GM23248 (cell line): ENCODE data around the gene KCNJ6. TPM values are rescaled to one million over a fixed set of nuclear protein-coding genes. Genes with fewer than 3 reads are reported as not detected.
A peak's percentile ranks its signal among the peaks of the same experiment; 100 is the strongest.
"Not testable (repeated sequence)": the region's sequence is repeated elsewhere in the genome, so short reads cannot be mapped to it uniquely, and the experiment has no call there.

Source experiments
- DNase-seq: peaks from one replicate; pipeline ENCODE4 v3.0.0-alpha.2; 2015
- H2AFZ ChIP-seq: fragments of 200-600 bp; sonication (generic); 2 replicates; pipeline ENCODE4 v1.6.1; 2016; ENCODE audit warnings: antibody characterized with exemption
- H3F3A ChIP-seq: fragments of 200-600 bp; sonication (generic); 2 replicates; pipeline ENCODE4 v1.6.1; 2016; ENCODE audit warnings: mild to moderate bottlenecking, antibody characterized with exemption, mixed run types; ENCODE audit not compliant: insufficient read depth
- H3K27ac ChIP-seq: fragments of 200-600 bp; sonication (generic); 2 replicates; pipeline ENCODE4 v1.5.1; 2016; ENCODE audit warnings: mild to moderate bottlenecking
- H3K27me3 ChIP-seq: fragments of 200-600 bp; sonication (generic); replicated peaks from 2 replicates; pipeline ENCODE4 v1.6.1; 2016; ENCODE audit warnings: mild to moderate bottlenecking; ENCODE audit not compliant: insufficient read depth
- H3K36me3 ChIP-seq: fragments of 200-600 bp; sonication (generic); 2 replicates; pipeline ENCODE4 v1.6.1; 2016; ENCODE audit warnings: low read depth, mild to moderate bottlenecking
- H3K4me1 ChIP-seq: fragments of 200-600 bp; sonication (generic); 2 replicates; pipeline ENCODE4 v1.6.1; 2016; ENCODE audit warnings: mild to moderate bottlenecking; ENCODE audit not compliant: insufficient read depth
- H3K4me2 ChIP-seq: fragments of 200-600 bp; sonication (generic); one replicate; pipeline ENCODE4 v1.6.1; 2016; ENCODE audit warnings: mild to moderate bottlenecking; ENCODE audit not compliant: unreplicated experiment
- H3K4me3 ChIP-seq: fragments of 200-600 bp; sonication (generic); 2 replicates; pipeline ENCODE4 v1.5.1; 2016; ENCODE audit warnings: mild to moderate bottlenecking
- H3K79me2 ChIP-seq: fragments of 200-600 bp; sonication (generic); 2 replicates; pipeline ENCODE4 v1.6.1; 2016; ENCODE audit warnings: mild to moderate bottlenecking; ENCODE audit not compliant: insufficient read depth
- H3K9ac ChIP-seq: fragments of 200-600 bp; sonication (generic); 2 replicates; pipeline ENCODE4 v1.6.1; 2016; ENCODE audit warnings: mild to moderate bottlenecking
- H3K9me2 ChIP-seq: fragments of 200-600 bp; sonication (generic); 2 replicates; pipeline ENCODE4 v1.6.1; 2016; ENCODE audit warnings: mixed run types, mild to moderate bottlenecking, moderate library complexity; ENCODE audit not compliant: insufficient read depth
- H3K9me3 ChIP-seq: fragments of 200-600 bp; sonication (generic); one replicate; pipeline ENCODE4 v1.6.1; 2017; ENCODE audit warnings: low read depth
- H4K20me1 ChIP-seq: fragments of 200-600 bp; sonication (generic); 2 replicates; pipeline ENCODE4 v1.6.0; 2016; ENCODE audit not compliant: insufficient read depth
- EZH2 ChIP-seq: fragments of 200-600 bp; sonication (generic); IDR thresholded peaks from 2 replicates; pipeline ENCODE4 v1.6.1; 2018; ENCODE audit warnings: antibody characterized with exemption, mild to moderate bottlenecking; ENCODE audit not compliant: insufficient read depth, poor library complexity, severe bottlenecking
- EZH2phosphoT487 ChIP-seq: fragments of 200-600 bp; sonication (generic); IDR thresholded peaks from 2 replicates; pipeline ENCODE4 v1.6.1; 2018; ENCODE audit warnings: antibody characterized with exemption, moderate library complexity, mild to moderate bottlenecking, low read depth; ENCODE audit not compliant: insufficient read depth
- WGBS, 2 experiments: methylation state at CpG; one replicate each; pipeline ENCODE4 v1.1.6; 2015 to 2017; ENCODE audit warnings: low lambda C conversion rate in 2 of 2, low coverage in 1 of 2; ENCODE audit errors: missing lambda C conversion rate in 2 of 2; 5-methylcytosine and 5-hydroxymethylcytosine counted together
- in situ Hi-C: fragments of 300-500 bp; cut with MboI; formaldehyde crosslinking; loops from 2 replicates; pipeline ENCODE4 v1.15.0; 2020
- polyA plus RNA-seq: library from polyadenylated mRNA; unstranded; fragments of >200 nt; fragmentation: Nextera tagmentation; extraction: Ambion mirVana; gene quantifications from 2 replicates; pipeline ENCODE4 v1.2.1, GENCODE V29; 2016
- total RNA-seq: library from RNA; depleted of rRNA; stranded (reverse); fragments of >200 nt; shearing (Covaris generic); gene quantifications from 2 replicates; pipeline ENCODE4 v1.2.3, GENCODE V29; 2014

Gene KCNJ6
- total and polyA plus RNA-seq, 2 experiments from 2014 or later, result 0.11 TPM; not detected in 1

- H3K9me2 ChIP-seq, result no peaks in the 10 kb centered on the region
- no peak for DNase-seq
- H3K4me3 ChIP-seq, result no peak overlapping the region
- no peak overlapping the region for H3K27ac ChIP-seq
- H4K20me1 ChIP-seq, result no peaks in the 10 kb centered on the region
- 83 to 85% methylated on average over 3 of the region's 3 CpGs for WGBS, 2 experiments
- H3F3A ChIP-seq, result no peaks in the 10 kb centered on the region
- TF ChIP-seq EZH2phosphoT487, result no peak
- TF ChIP-seq EZH2, result no peak
- peaks cover 11% of the 10 kb centered on the region for H3K4me1 ChIP-seq
- 0 out of 2 replicates have a peak, but pooled peaks cover 5% of the 10 kb centered on the region for H3K27me3 ChIP-seq
- no peak overlapping the region for H3K9ac ChIP-seq
- no peaks in the 10 kb centered on the region for H3K9me3 ChIP-seq
- in situ Hi-C loops, result no loop called here
- H3K4me2 ChIP-seq, result no peak overlapping the region
- no peak overlapping the region for H2AFZ ChIP-seq
- H3K36me3 ChIP-seq, result no peaks in the 10 kb centered on the region
- H3K79me2 ChIP-seq, result no peaks in the 10 kb centered on the region
Measured at GRCh38 chr21:37669249-37669648, 247.0 kb downstream of the KCNJ6 start.

- DNase-seq, result no peak
- in situ Hi-C loops, result no loop called here
- H3K27me3 ChIP-seq, result 0 out of 2 replicates have a peak, but pooled peaks cover under 1% of the 10 kb centered on the region
- H3K36me3 ChIP-seq, result no peaks in the 10 kb centered on the region
- H3K9ac ChIP-seq, result no peak overlapping the region
- WGBS, 2 experiments, result 71 to 77% methylated on average over 7 of the region's 7 CpGs
- H3K4me2 ChIP-seq, result no peak overlapping the region
- no peaks in the 10 kb centered on the region for H4K20me1 ChIP-seq
- TF ChIP-seq EZH2, result no peak
- no peak for TF ChIP-seq EZH2phosphoT487
- no peaks in the 10 kb centered on the region for H3K79me2 ChIP-seq
- no peak overlapping the region for H3K27ac ChIP-seq
- no peak overlapping the region for H2AFZ ChIP-seq
- H3K9me3 ChIP-seq, result no peaks in the 10 kb centered on the region
- H3K9me2 ChIP-seq, result no peaks in the 10 kb centered on the region
- H3F3A ChIP-seq, result no peaks in the 10 kb centered on the region
- H3K4me1 ChIP-seq, result peaks cover 11% of the 10 kb centered on the region
- H3K4me3 ChIP-seq, result no peak overlapping the region
Measured at GRCh38 chr21:37668462-37669239, 247.6 kb downstream of the KCNJ6 start.

- H3K9me3 ChIP-seq, result no peaks in the 10 kb centered on the region
- no peak overlapping the region for H3K4me2 ChIP-seq
- H3K27ac ChIP-seq, result no peak overlapping the region
- no peak overlapping the region for H2AFZ ChIP-seq
- H3K27me3 ChIP-seq, result no peaks in the 10 kb centered on the region
- no peaks in the 10 kb centered on the region for H4K20me1 ChIP-seq
- no peaks in the 10 kb centered on the region for H3F3A ChIP-seq
- 91 to 99% methylated on average over 16 to 18 of the region's 19 CpGs for WGBS, 2 experiments
- no peaks in the 10 kb centered on the region for H3K79me2 ChIP-seq
- in situ Hi-C loops, result no loop called here
- DNase-seq, result no peak
- no peaks in the 10 kb centered on the region for H3K36me3 ChIP-seq
- peaks cover 11% of the 10 kb centered on the region for H3K4me1 ChIP-seq
- no peak overlapping the region for H3K9ac ChIP-seq
- H3K9me2 ChIP-seq, result no peaks in the 10 kb centered on the region
- no peak overlapping the region for H3K4me3 ChIP-seq
- TF ChIP-seq EZH2phosphoT487, result no peak
- no peak for TF ChIP-seq EZH2
Measured at GRCh38 chr21:37667380-37667779, 248.9 kb downstream of the KCNJ6 start.

GRCh38 chr21:37665230-37666024 lies 250.8 kb downstream of the KCNJ6 start:
- peaks cover under 1% of the 10 kb centered on the region; the same call in 1 of the 2 replicates for H3K4me1 ChIP-seq
- no peaks in the 10 kb centered on the region for H3K27me3 ChIP-seq
- no peak overlapping the region for H3K4me3 ChIP-seq
- no peaks in the 10 kb centered on the region for H3F3A ChIP-seq
- H3K79me2 ChIP-seq, result no peaks in the 10 kb centered on the region
- DNase-seq, result peak; percentile 36
- in situ Hi-C loops, result no loop called here
- H3K9me3 ChIP-seq, result no peaks in the 10 kb centered on the region
- TF ChIP-seq EZH2 (no peak), EZH2phosphoT487 (no peak)
- H2AFZ ChIP-seq, result no peak overlapping the region
- H3K36me3 ChIP-seq, result no peaks in the 10 kb centered on the region
- WGBS, 2 experiments, result 32 to 33% methylated on average over 10 of the region's 10 CpGs
- no peak overlapping the region for H3K4me2 ChIP-seq
- H3K9ac ChIP-seq, result no peak overlapping the region
- H3K9me2 ChIP-seq, result no peaks in the 10 kb centered on the region
- no peaks in the 10 kb centered on the region for H4K20me1 ChIP-seq
- no peak overlapping the region for H3K27ac ChIP-seq

- H4K20me1 ChIP-seq, DNase-seq, H3K9me3 ChIP-seq, in situ Hi-C loops, H3K27ac ChIP-seq, H3K79me2 ChIP-seq, H3K36me3 ChIP-seq, H3K9me2 ChIP-seq, H3K27me3 ChIP-seq, H3K4me2 ChIP-seq, H3K9ac ChIP-seq, H2AFZ ChIP-seq, H3K4me3 ChIP-seq: not testable (repeated sequence)
- H3K4me1 ChIP-seq, result peaks cover 14% of the 10 kb centered on the region; the same call in 1 of the 2 replicates
- H3F3A ChIP-seq, result peaks cover 11% of the 10 kb centered on the region
- 32 to 59% methylated on average over 1 of the region's 1 CpG for WGBS, 2 experiments
Measured at GRCh38 chr21:37662227-37662626, 254.0 kb downstream of the KCNJ6 start.
